Endothelial cell of umbilical vein (primary cell): ENCODE results near the gene TNRC6B.

Experiments
- FOS ChIP-seq: IDR thresholded peaks from 2 replicates; pipeline ENCODE4 v1.6.1; 2011; ENCODE audit warnings: mild to moderate bottlenecking, low read length, moderate library complexity, borderline replicate concordance; ENCODE audit not compliant: insufficient read depth
- GATA2 ChIP-seq: IDR thresholded peaks from 2 replicates; pipeline ENCODE4 v1.7.0; 2011; ENCODE audit warnings: low read depth, mild to moderate bottlenecking, moderate library complexity, mixed read lengths, low read length; ENCODE audit not compliant: insufficient read length, insufficient read depth
- JUN ChIP-seq: IDR thresholded peaks from 2 replicates; pipeline ENCODE4 v1.6.1; 2011; ENCODE audit warnings: borderline replicate concordance, low read depth; ENCODE audit not compliant: insufficient read length, insufficient read depth
- POLR2A ChIP-seq: IDR thresholded peaks from 2 replicates; pipeline ENCODE4 v1.6.1; 2012; ENCODE audit warnings: low read depth, mild to moderate bottlenecking, control low read depth, low read length
- POLR2AphosphoS5 ChIP-seq: IDR thresholded peaks from 2 replicates; pipeline ENCODE4 v1.6.1; 2012; ENCODE audit warnings: low read depth, mild to moderate bottlenecking, control low read depth, low read length, moderate library complexity; ENCODE audit not compliant: insufficient read depth
- TF ChIP-seq, protein P1 (sequence below), 2 donors: IDR thresholded peaks; 1 replicate in 1 of 2; 2 replicates in 1 of 2; pipeline ENCODE4 v1.5.1; 2011; ENCODE audit warnings: low read length in 2 of 2, mild to moderate bottlenecking in 2 of 2, moderate library complexity in 2 of 2, control low read depth in 1 of 2, inconsistent platforms in 1 of 2, low read depth in 1 of 2; ENCODE audit not compliant: insufficient read depth in 1 of 2; ENCODE audit errors: extremely low read depth in 1 of 2
- TF ChIP-seq, protein P2 (sequence below): IDR thresholded peaks from 2 replicates; pipeline ENCODE4 v1.6.1; 2011; ENCODE audit not compliant: insufficient read depth, insufficient read length

- TF ChIP-seq POLR2AphosphoS5 (no peak), POLR2A (peak; percentile 23), GATA2 (no peak), JUN (no peak), FOS (no peak)
- TF ChIP-seq, protein P1, sequence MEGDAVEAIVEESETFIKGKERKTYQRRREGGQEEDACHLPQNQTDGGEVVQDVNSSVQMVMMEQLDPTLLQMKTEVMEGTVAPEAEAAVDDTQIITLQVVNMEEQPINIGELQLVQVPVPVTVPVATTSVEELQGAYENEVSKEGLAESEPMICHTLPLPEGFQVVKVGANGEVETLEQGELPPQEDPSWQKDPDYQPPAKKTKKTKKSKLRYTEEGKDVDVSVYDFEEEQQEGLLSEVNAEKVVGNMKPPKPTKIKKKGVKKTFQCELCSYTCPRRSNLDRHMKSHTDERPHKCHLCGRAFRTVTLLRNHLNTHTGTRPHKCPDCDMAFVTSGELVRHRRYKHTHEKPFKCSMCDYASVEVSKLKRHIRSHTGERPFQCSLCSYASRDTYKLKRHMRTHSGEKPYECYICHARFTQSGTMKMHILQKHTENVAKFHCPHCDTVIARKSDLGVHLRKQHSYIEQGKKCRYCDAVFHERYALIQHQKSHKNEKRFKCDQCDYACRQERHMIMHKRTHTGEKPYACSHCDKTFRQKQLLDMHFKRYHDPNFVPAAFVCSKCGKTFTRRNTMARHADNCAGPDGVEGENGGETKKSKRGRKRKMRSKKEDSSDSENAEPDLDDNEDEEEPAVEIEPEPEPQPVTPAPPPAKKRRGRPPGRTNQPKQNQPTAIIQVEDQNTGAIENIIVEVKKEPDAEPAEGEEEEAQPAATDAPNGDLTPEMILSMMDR (IDR thresholded peaks at IDR 0.05; ENCODE audit: extremely low read depth in 1 of 2, insufficient read depth in 1 of 2, low read depth in 1 of 2, low read length in 2 of 2): no peak
- TF ChIP-seq, protein P2, sequence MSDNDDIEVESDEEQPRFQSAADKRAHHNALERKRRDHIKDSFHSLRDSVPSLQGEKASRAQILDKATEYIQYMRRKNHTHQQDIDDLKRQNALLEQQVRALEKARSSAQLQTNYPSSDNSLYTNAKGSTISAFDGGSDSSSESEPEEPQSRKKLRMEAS: no peak
Observed at GRCh38 chr22:40368836-40369235, 191.1 kb downstream of the TNRC6B start.
